A549 (cell line): Measurements from ENCODE around the gene SLC25A41. TPM values are rescaled to one million over a fixed set of nuclear protein-coding genes. Genes with fewer than 3 reads are reported as not detected.
A peak's percentile ranks its signal among the peaks of the same experiment; 100 is the strongest.

ENCODE experiments used
- ATAC-seq, 2 experiments: fragments of 200-7000 bp in 1 of 2; fragments of >200 bp in 1 of 2; cut with Nextera tagmentation in 1 of 2; cut with Tn5 transposase in 1 of 2; 3 replicates each; pipeline versions ENCODE4 v1.8.0 to v1.9.1; 2018 to 2020; ENCODE audit warnings: mild to moderate bottlenecking in 1 of 2, moderate library complexity in 1 of 2
- CTCF ChIA-PET: fragments of 300-600 bp; sonication (Branson Sonifier 250); formaldehyde crosslinking; extraction: SDS; loops from one replicate; lab custom pipeline; 2021; ENCODE audit warnings: antibody characterized with exemption, inconsistent platforms; lab: Yijun Ruan, JAX
- POLR2A ChIA-PET: fragments of 350-600 bp; formaldehyde crosslinking; extraction: SDS; loops from one replicate; lab custom pipeline; 2021; ENCODE audit warnings: antibody characterized with exemption, inconsistent platforms; lab: Yijun Ruan, JAX
- DNase-seq, 2 experiments: peaks; one replicate each; pipeline versions ENCODE4 v3.0.0 to v3.0.0-alpha.2; 2011 to 2016; ENCODE audit warnings: low read depth in 1 of 2, low spot score in 1 of 2
- FAIRE-seq: peaks from 2 replicates; lab custom pipeline; 2011; peaks lifted over from hg19 to GRCh38; lab: Jason Lieb, UNC
- H3K27ac ChIP-seq, 2 experiments: fragments of >200 bp; sonication (Bioruptor Twin); formaldehyde crosslinking; 3 replicates each; pipeline ENCODE4 v1.5.1; 2016 to 2017
- H3K4me1 ChIP-seq: fragments of >200 bp; sonication (Bioruptor Twin); formaldehyde crosslinking; 3 replicates; pipeline ENCODE4 v1.6.1; 2016
- H3K4me2 ChIP-seq: fragments of >200 bp; sonication (Bioruptor Twin); formaldehyde crosslinking; 3 replicates; pipeline ENCODE4 v1.6.1; 2016
- H3K4me3 ChIP-seq: fragments of >200 bp; sonication (Bioruptor Twin); formaldehyde crosslinking; 3 replicates; pipeline ENCODE4 v1.5.1; 2016
- H3K9me3 ChIP-seq: fragments of >200 bp; sonication (Bioruptor Twin); formaldehyde crosslinking; 3 replicates; pipeline ENCODE4 v1.6.1; 2016
- CEBPB ChIP-seq, 2 experiments: fragments of >200 bp in 1 of 2; sonication (Bioruptor Twin) in 1 of 2; formaldehyde crosslinking in 1 of 2; IDR thresholded peaks; 2 replicates each; pipeline ENCODE4 v1.6.1; 2012 to 2016
- EHF ChIP-seq: fragments of 250-450 bp; sonication (Bioruptor Pico); IDR thresholded peaks from 2 replicates; pipeline ENCODE4 v1.5.0; 2020; ENCODE audit warnings: mild to moderate bottlenecking
- EHMT2 ChIP-seq: fragments of 200-600 bp; sonication (generic); IDR thresholded peaks from 2 replicates; pipeline ENCODE4 v1.6.1; 2016; ENCODE audit warnings: antibody characterized with exemption, low read depth, mild to moderate bottlenecking, moderate library complexity
- FOSB ChIP-seq: fragments of 250-450 bp; sonication (Bioruptor Pico); IDR thresholded peaks from 2 replicates; pipeline ENCODE4 v1.5.0; 2020; ENCODE audit warnings: mild to moderate bottlenecking, moderate library complexity
- FOSL2 ChIP-seq, 2 experiments: fragments of 450-650 bp in 1 of 2; fragments of >200 bp in 1 of 2; sonication (Bioruptor Twin) in 1 of 2; formaldehyde crosslinking; IDR thresholded peaks; 2 replicates each; pipeline versions ENCODE4 v1.5.0 to v1.6.1; 2016 to 2020; ENCODE audit warnings: mild to moderate bottlenecking in 1 of 2, moderate library complexity in 1 of 2
- HEYL ChIP-seq: fragments of 250-450 bp; sonication (Bioruptor Pico); IDR thresholded peaks from 2 replicates; pipeline ENCODE4 v1.8.0; 2021; ENCODE audit warnings: mild to moderate bottlenecking, moderate library complexity
- HOXB5 ChIP-seq: fragments of 250-450 bp; sonication (Bioruptor Pico); IDR thresholded peaks from 2 replicates; pipeline ENCODE4 v1.5.0; 2020; ENCODE audit warnings: mild to moderate bottlenecking, moderate library complexity
- JUN ChIP-seq, 2 experiments: fragments of >200 bp; sonication (Bioruptor Twin); formaldehyde crosslinking; IDR thresholded peaks; 2 replicates in 1 of 2; 3 replicates in 1 of 2; pipeline ENCODE4 v1.6.1; 2016 to 2017
- KDM1A ChIP-seq: fragments of 200-600 bp; sonication (generic); IDR thresholded peaks from 2 replicates; pipeline ENCODE4 v1.6.1; 2016; ENCODE audit warnings: low read depth, mild to moderate bottlenecking
- KDM5A ChIP-seq: fragments of 200-600 bp; sonication (generic); IDR thresholded peaks from 2 replicates; pipeline ENCODE4 v1.6.1; 2016; ENCODE audit warnings: antibody characterized with exemption, mild to moderate bottlenecking
- MAZ ChIP-seq: fragments of 150-350 bp; IDR thresholded peaks from 2 replicates; pipeline ENCODE4 v1.6.1; 2014; ENCODE audit warnings: antibody characterized with exemption, low read depth, low read length, borderline replicate concordance
- NR3C1 ChIP-seq: fragments of >200 bp; sonication (Bioruptor Twin); formaldehyde crosslinking; IDR thresholded peaks from 3 replicates; pipeline ENCODE4 v1.6.1; 2017
- POLR2A ChIP-seq: IDR thresholded peaks from 2 replicates; pipeline ENCODE4 v1.6.1; 2012; ENCODE audit warnings: mild to moderate bottlenecking, low read length
- RCOR1 ChIP-seq: fragments of 150-350 bp; IDR thresholded peaks from 2 replicates; pipeline ENCODE4 v1.6.1; 2014; ENCODE audit warnings: antibody characterized with exemption, low read length, low read depth
- RNF2 ChIP-seq: fragments of 200-600 bp; sonication (generic); IDR thresholded peaks from 2 replicates; pipeline ENCODE4 v1.6.1; 2016; ENCODE audit warnings: low read depth, mild to moderate bottlenecking, antibody characterized with exemption, moderate library complexity, borderline replicate concordance
- SMC3 ChIP-seq: fragments of >200 bp; sonication (Bioruptor Twin); formaldehyde crosslinking; IDR thresholded peaks from 3 replicates; pipeline ENCODE4 v1.6.1; 2018; ENCODE audit warnings: inconsistent platforms
- ZFP36 ChIP-seq: fragments of 450-650 bp; IDR thresholded peaks from 2 replicates; pipeline ENCODE4 v1.6.1; 2014; ENCODE audit warnings: borderline replicate concordance; ENCODE audit not compliant: partially characterized antibody
- ZNF302 ChIP-seq: fragments of 250-450 bp; sonication (Bioruptor Pico); IDR thresholded peaks from 2 replicates; pipeline ENCODE4 v1.9.0; 2021; ENCODE audit warnings: inconsistent platforms, mild to moderate bottlenecking, moderate library complexity
- ZSCAN20 ChIP-seq: fragments of 250-450 bp; sonication (Bioruptor Pico); IDR thresholded peaks from 2 replicates; pipeline ENCODE4 v1.8.0; 2022; ENCODE audit warnings: mild to moderate bottlenecking, moderate library complexity
- WGBS: methylation state at CpG from one replicate; pipeline ENCODE4 v1.1.6; 2017; ENCODE audit errors: missing lambda C conversion rate; 5-methylcytosine and 5-hydroxymethylcytosine counted together
- polyA plus RNA-seq, 4 experiments: library from polyadenylated mRNA; depleted of rRNA in 3 of 4; stranded (reverse); fragments of >200 nt; fragmentation: RNase III in 1 of 4; extraction: RNeasy Plus Mini Kit Qiagen cat#74134 plus additional on column Dnase treatment in 1 of 4; gene quantifications; 2 replicates in 3 of 4; 3 replicates in 1 of 4; pipeline ENCODE4 v1.2.3, GENCODE V29; 2011 to 2017
- TF ChIP-seq, protein P1 (sequence below): fragments of 250-450 bp; sonication (Bioruptor Pico); IDR thresholded peaks from 2 replicates; pipeline ENCODE4 v1.5.0; 2020; ENCODE audit warnings: low read depth, mild to moderate bottlenecking, moderate library complexity
- TF ChIP-seq, protein P2 (sequence below): fragments of >200 bp; sonication (Bioruptor Twin); formaldehyde crosslinking; IDR thresholded peaks from 3 replicates; pipeline ENCODE4 v1.6.1; 2016
- TF ChIP-seq, protein P3 (sequence below): IDR thresholded peaks from 2 replicates; pipeline ENCODE4 v1.6.1; 2012
- TF ChIP-seq, protein P4 (sequence below): IDR thresholded peaks from 2 replicates; pipeline ENCODE4 v1.6.1; 2012; ENCODE audit warnings: low read depth, borderline replicate concordance

The SLC25A41 gene
- polyA plus RNA-seq, 2 of the 4 experiments (the other 2 are of a cell fraction) = 0.09 to 0.26 TPM

DNA sequence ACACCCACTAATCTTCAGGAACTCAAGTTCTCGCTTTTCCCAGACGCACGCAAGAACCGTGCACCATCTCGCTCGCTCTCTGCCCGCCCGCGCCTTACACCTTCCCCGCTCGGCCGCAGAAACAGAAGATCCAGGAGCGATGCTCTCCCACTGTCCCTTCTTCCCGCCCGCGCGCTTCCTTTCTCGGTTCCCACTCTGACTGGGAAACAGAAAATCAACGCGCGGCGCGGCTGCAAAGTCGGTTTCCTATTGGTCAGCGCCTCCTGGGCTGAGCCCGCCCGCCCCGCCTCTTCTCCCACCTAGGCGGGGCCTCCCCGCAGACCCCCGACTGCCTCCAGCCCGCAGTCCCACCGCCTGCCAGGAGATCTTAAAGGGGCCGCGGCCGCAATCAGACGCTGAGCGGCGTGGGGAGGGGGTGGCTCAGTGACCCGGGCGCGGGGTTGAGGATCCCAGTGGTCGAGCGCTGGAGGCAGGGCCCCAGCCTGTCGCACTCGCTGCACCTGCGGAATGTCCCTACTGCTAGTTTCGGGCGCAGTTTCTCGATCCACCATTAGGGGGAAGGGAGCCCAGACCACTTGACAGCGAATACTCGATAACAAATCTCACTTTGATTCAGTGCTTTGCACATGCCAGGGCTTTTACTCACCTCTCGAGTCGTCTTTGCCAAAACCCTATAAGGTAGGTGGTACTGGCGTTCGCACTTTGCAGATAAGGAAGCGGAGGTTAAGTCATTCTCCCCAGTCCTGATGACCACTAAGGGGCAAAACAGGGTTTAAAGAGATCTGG is 26.7 kb upstream of the SLC25A41 start:
- DNase-seq (peak; percentile 79 to 97), FAIRE-seq (no peak), ATAC-seq (peak; percentile 79 to 91)
- H3K4me3 ChIP-seq = peak overlapping the region; percentile 83
- H3K4me1 ChIP-seq = peaks cover 15% of the 10 kb centered on the region
- CTCF ChIA-PET = interaction anchor here (1.1 kb wide), 1 partner anchor 62 kb away, joined by 4 read pairs; no protein-coding TSS in a partner anchor
- POLR2A ChIA-PET = no interaction called here
- no peaks in the 10 kb centered on the region for H3K9me3 ChIP-seq
- TF ChIP-seq ZNF302 (CRISPR knock-in tag) (no peak), RCOR1 (no peak), HOXB5 (CRISPR knock-in tag) (no peak), RNF2 (no peak), HEYL (no peak), KDM5A (no peak), ZFP36 (no peak), MAZ (no peak), NR3C1 (no peak), EHMT2 (no peak), KDM1A (no peak), JUN (IDR thresholded peaks at IDR 0.05) (0 out of 5 replicates have a peak, but pooled peaks of 1 of the 2 experiments have one; percentile 17), EHF (CRISPR knock-in tag) (no peak), FOSL2 (IDR thresholded peaks at IDR 0.05) (no peak), FOSL2 (CRISPR knock-in tag; IDR thresholded peaks at IDR 0.05) (no peak), CEBPB (IDR thresholded peaks at IDR 0.05) (no peak), POLR2A (no peak), ZSCAN20 (CRISPR knock-in tag) (no peak), FOSB (CRISPR knock-in tag) (no peak), SMC3 (no peak)
- TF ChIP-seq, protein P1, sequence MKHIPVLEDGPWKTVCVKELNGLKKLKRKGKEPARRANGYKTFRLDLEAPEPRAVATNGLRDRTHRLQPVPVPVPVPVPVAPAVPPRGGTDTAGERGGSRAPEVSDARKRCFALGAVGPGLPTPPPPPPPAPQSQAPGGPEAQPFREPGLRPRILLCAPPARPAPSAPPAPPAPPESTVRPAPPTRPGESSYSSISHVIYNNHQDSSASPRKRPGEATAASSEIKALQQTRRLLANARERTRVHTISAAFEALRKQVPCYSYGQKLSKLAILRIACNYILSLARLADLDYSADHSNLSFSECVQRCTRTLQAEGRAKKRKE (CRISPR knock-in tag) = no peak
- TF ChIP-seq, protein P2, sequence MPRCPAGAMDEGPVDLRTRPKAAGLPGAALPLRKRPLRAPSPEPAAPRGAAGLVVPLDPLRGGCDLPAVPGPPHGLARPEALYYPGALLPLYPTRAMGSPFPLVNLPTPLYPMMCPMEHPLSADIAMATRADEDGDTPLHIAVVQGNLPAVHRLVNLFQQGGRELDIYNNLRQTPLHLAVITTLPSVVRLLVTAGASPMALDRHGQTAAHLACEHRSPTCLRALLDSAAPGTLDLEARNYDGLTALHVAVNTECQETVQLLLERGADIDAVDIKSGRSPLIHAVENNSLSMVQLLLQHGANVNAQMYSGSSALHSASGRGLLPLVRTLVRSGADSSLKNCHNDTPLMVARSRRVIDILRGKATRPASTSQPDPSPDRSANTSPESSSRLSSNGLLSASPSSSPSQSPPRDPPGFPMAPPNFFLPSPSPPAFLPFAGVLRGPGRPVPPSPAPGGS = no peak
- TF ChIP-seq, protein P3, sequence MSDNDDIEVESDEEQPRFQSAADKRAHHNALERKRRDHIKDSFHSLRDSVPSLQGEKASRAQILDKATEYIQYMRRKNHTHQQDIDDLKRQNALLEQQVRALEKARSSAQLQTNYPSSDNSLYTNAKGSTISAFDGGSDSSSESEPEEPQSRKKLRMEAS = peak; percentile 63
- TF ChIP-seq, protein P4, sequence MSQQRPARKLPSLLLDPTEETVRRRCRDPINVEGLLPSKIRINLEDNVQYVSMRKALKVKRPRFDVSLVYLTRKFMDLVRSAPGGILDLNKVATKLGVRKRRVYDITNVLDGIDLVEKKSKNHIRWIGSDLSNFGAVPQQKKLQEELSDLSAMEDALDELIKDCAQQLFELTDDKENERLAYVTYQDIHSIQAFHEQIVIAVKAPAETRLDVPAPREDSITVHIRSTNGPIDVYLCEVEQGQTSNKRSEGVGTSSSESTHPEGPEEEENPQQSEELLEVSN = 0 out of 2 replicates have a peak, but pooled peaks have one; percentile 16
- under 1% methylated on average over 22 of the region's 57 CpGs for WGBS
- H3K4me2 ChIP-seq = peak overlapping the region; percentile 87
- peak overlapping the region; percentile 79 to 91 for H3K27ac ChIP-seq
